ENCODE results near the gene SMPDL3B.

GRCh38 chr1:27891196-27891889 is 43.5 kb upstream of the SMPDL3B start:
- TF ChIP-seq CTCF (IDR thresholded peaks at IDR 0.05) (no peak), POLR2AphosphoS5 (IDR thresholded peaks at IDR 0.05) (no peak)

Data from prostate gland (tissue), 2 donors.